CD14-positive monocyte (primary cell): ENCODE results near the gene TMEFF2. TPM values are rescaled to one million over a fixed set of nuclear protein-coding genes. Genes with fewer than 3 reads are reported as not detected.

Experiments used
- DNase-seq, 3 donors: peaks; one replicate each; pipeline ENCODE4 v3.0.0-alpha.2; 2011 to 2022
- H2AFZ ChIP-seq: 2 replicates; pipeline ENCODE4 v1.6.0; 2012; ENCODE audit warnings: mild to moderate bottlenecking, low read depth, low read length, inconsistent platforms; ENCODE audit not compliant: insufficient read depth, poor library complexity, severe bottlenecking
- H3K27ac ChIP-seq, 2 donors: 1 replicate in 1 of 2; 2 replicates in 1 of 2; pipeline ENCODE4 v1.5.1; 2012 to 2013; ENCODE audit warnings: low read length in 2 of 2, control low read depth in 1 of 2, inconsistent platforms in 1 of 2, low read depth in 1 of 2, mild to moderate bottlenecking in 1 of 2
- H3K27me3 ChIP-seq, 2 donors: one replicate each; pipeline versions ENCODE4 v1.6.0 to v1.6.1; 2011 to 2013; ENCODE audit warnings: low read length in 2 of 2; ENCODE audit not compliant: control insufficient read depth in 2 of 2, insufficient read depth in 2 of 2
- H3K36me3 ChIP-seq, 2 donors: replicated peaks in 1 of 2; 1 replicate in 1 of 2; 2 replicates in 1 of 2; pipeline versions ENCODE4 v1.5.1 to v1.6.1; 2012 to 2013; ENCODE audit warnings: low read length in 2 of 2, control low read depth in 1 of 2, inconsistent platforms in 1 of 2, mild to moderate bottlenecking in 1 of 2; ENCODE audit not compliant: insufficient read depth in 2 of 2, control insufficient read depth in 1 of 2
- H3K4me1 ChIP-seq, 2 donors: 1 replicate in 1 of 2; 2 replicates in 1 of 2; pipeline versions ENCODE4 v1.5.1 to v1.6.1; 2012 to 2013; ENCODE audit warnings: low read length in 2 of 2, control low read depth in 1 of 2, inconsistent platforms in 1 of 2, mild to moderate bottlenecking in 1 of 2, moderate library complexity in 1 of 2; ENCODE audit not compliant: insufficient read depth in 2 of 2, control insufficient read depth in 1 of 2
- H3K4me2 ChIP-seq: replicated peaks from 2 replicates; pipeline ENCODE3; 2012; ENCODE audit warnings: low read length, moderate library complexity, mild to moderate bottlenecking; ENCODE audit not compliant: poor library complexity, severe bottlenecking; ENCODE audit errors: extremely low read depth
- H3K4me3 ChIP-seq, 3 experiments: fragments of 200-600 bp in 1 of 3; sonication (generic) in 1 of 3; replicated peaks in 1 of 3; 1 replicate in 2 of 3; 2 replicates in 1 of 3; pipeline ENCODE4 v1.5.1; 2011 to 2013; ENCODE audit warnings: low read length in 3 of 3, mild to moderate bottlenecking in 3 of 3, control low read depth in 2 of 3, low read depth in 2 of 3, inconsistent platforms in 1 of 3, moderate library complexity in 1 of 3
- H3K79me2 ChIP-seq: 2 replicates; pipeline ENCODE4 v1.6.0; 2012; ENCODE audit warnings: mild to moderate bottlenecking, control low read depth, inconsistent platforms, low read length, moderate library complexity; ENCODE audit not compliant: insufficient read depth
- H3K9ac ChIP-seq: 2 replicates; pipeline ENCODE4 v1.6.0; 2017; ENCODE audit warnings: low read length, mild to moderate bottlenecking; ENCODE audit not compliant: insufficient read depth, poor library complexity, severe bottlenecking
- H3K9me3 ChIP-seq, 2 donors: replicated peaks in 1 of 2; 1 replicate in 1 of 2; 2 replicates in 1 of 2; pipeline versions ENCODE4 v1.5.1 to v1.6.1; 2012 to 2013; ENCODE audit warnings: low read length in 2 of 2, control low read depth in 1 of 2; ENCODE audit not compliant: control insufficient read depth in 1 of 2, insufficient read depth in 1 of 2
- H4K20me1 ChIP-seq: 2 replicates; pipeline ENCODE4 v1.6.0; 2012; ENCODE audit warnings: mild to moderate bottlenecking, low read length, control low read depth, moderate library complexity; ENCODE audit not compliant: insufficient read depth
- H3K27ac Mint-ChIP-seq, 7 donors: one replicate each; pipeline ENCODE4 v1.8.0; 2020; ENCODE audit warnings: mild to moderate bottlenecking in 7 of 7, mixed read lengths in 7 of 7, moderate library complexity in 6 of 7, inconsistent platforms in 2 of 7
- H3K27me3 Mint-ChIP-seq, 3 donors: one replicate each; pipeline ENCODE4 v1.8.0; 2021 to 2022; ENCODE audit warnings: low read depth in 3 of 3, mild to moderate bottlenecking in 3 of 3, mixed read lengths in 3 of 3, moderate library complexity in 3 of 3, inconsistent platforms in 1 of 3
- H3K36me3 Mint-ChIP-seq, 2 donors: one replicate each; pipeline ENCODE4 v1.8.0; 2020; ENCODE audit warnings: mixed read lengths in 2 of 2, inconsistent platforms in 1 of 2, mild to moderate bottlenecking in 1 of 2
- H3K4me1 Mint-ChIP-seq: one replicate; pipeline ENCODE4 v1.8.0; 2020; ENCODE audit warnings: mild to moderate bottlenecking, mixed read lengths
- H3K4me3 Mint-ChIP-seq, 2 donors: one replicate each; pipeline ENCODE4 v1.8.0; 2020; ENCODE audit warnings: mild to moderate bottlenecking in 2 of 2, mixed read lengths in 2 of 2, moderate library complexity in 1 of 2
- H3K9me3 Mint-ChIP-seq, 7 donors: one replicate each; pipeline ENCODE4 v1.8.0; 2020 to 2022; ENCODE audit warnings: mixed read lengths in 7 of 7, mild to moderate bottlenecking in 6 of 7, moderate library complexity in 6 of 7, inconsistent platforms in 2 of 7
- WGBS: methylation state at CpG from one replicate; pipeline ENCODE4 v1.1.5; 2013; ENCODE audit warnings: missing lambda C conversion rate; ENCODE audit not compliant: insufficient coverage; 5-methylcytosine and 5-hydroxymethylcytosine counted together
- intact Hi-C, 2 donors: fragments of 100-400 bp; cut with micrococcal nuclease; formaldehyde crosslinking; loops; one replicate each; pipeline versions ENCODE4 v1.15.0 to v1.15.1; 2023
- polyA plus RNA-seq, 3 donors: library from polyadenylated mRNA; depleted of rRNA in 1 of 3; unstranded in 2 of 3; stranded (reverse) in 1 of 3; fragments of 300-500 nt in 2 of 3; fragments of >200 nt in 1 of 3; fragmentation: Illumina TruSeq in 2 of 3; gene quantifications; 1 replicate in 2 of 3; 2 replicates in 1 of 3; pipeline ENCODE4 v1.2.3, GENCODE V29; 2012 to 2021
- TF ChIP-seq, protein P1 (sequence below): fragments of 200-600 bp; IDR thresholded peaks from one replicate; pipeline ENCODE4 v1.8.0; 2022; ENCODE audit warnings: antibody characterized with exemption, mild to moderate bottlenecking

The TMEFF2 gene
- polyA plus RNA-seq, 3 donors = not detected

DNA sequence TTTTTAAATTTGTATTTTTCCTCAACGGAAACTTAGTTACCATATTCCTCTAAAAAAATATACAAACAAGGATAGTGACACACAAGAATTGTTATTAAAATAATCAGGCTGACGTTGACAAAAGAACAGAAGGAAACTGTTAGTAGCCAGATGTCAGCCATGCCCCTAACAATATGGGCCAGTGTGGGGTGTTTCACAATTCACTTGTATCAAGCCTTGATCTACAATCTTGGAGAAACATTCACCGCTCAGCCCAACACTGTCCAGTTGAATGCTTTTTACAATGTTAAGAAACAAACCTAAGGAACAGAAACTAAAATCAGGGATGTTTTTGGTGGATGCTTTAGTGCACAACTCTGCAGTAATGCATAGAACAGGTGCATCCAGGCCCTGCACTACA lies 44.6 kb downstream of the TMEFF2 start:
- TF ChIP-seq, protein P1, sequence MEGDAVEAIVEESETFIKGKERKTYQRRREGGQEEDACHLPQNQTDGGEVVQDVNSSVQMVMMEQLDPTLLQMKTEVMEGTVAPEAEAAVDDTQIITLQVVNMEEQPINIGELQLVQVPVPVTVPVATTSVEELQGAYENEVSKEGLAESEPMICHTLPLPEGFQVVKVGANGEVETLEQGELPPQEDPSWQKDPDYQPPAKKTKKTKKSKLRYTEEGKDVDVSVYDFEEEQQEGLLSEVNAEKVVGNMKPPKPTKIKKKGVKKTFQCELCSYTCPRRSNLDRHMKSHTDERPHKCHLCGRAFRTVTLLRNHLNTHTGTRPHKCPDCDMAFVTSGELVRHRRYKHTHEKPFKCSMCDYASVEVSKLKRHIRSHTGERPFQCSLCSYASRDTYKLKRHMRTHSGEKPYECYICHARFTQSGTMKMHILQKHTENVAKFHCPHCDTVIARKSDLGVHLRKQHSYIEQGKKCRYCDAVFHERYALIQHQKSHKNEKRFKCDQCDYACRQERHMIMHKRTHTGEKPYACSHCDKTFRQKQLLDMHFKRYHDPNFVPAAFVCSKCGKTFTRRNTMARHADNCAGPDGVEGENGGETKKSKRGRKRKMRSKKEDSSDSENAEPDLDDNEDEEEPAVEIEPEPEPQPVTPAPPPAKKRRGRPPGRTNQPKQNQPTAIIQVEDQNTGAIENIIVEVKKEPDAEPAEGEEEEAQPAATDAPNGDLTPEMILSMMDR = no peak
- H3K27me3 Mint-ChIP-seq = no peaks in the 10 kb centered on the region
- H3K4me1 ChIP-seq = no peaks in the 10 kb centered on the region
- no peaks in the 10 kb centered on the region for H3K36me3 ChIP-seq
- peaks cover 0 to 5% (median 2%) of the 10 kb centered on the region in 7 donors for H3K9me3 Mint-ChIP-seq
- no peak for DNase-seq
- H2AFZ ChIP-seq = no peak overlapping the region
- WGBS = no CpG with 5 or more reads among the region's 3 CpGs
- no peak overlapping the region for H3K4me2 ChIP-seq
- no peaks in the 10 kb centered on the region for H3K36me3 Mint-ChIP-seq
- no peaks in the 10 kb centered on the region for H3K27me3 ChIP-seq
- no peak overlapping the region for H3K27ac Mint-ChIP-seq
- no peak overlapping the region for H3K4me3 ChIP-seq
- H3K9me3 ChIP-seq = no peaks in the 10 kb centered on the region
- no peaks in the 10 kb centered on the region for H3K79me2 ChIP-seq
- H4K20me1 ChIP-seq = no peaks in the 10 kb centered on the region
- no peak overlapping the region for H3K27ac ChIP-seq
- intact Hi-C loops = no loop called here
- H3K9ac ChIP-seq = no peak overlapping the region
- peaks cover 4% of the 10 kb centered on the region for H3K4me1 Mint-ChIP-seq
- H3K4me3 Mint-ChIP-seq = no peak overlapping the region

DNA sequence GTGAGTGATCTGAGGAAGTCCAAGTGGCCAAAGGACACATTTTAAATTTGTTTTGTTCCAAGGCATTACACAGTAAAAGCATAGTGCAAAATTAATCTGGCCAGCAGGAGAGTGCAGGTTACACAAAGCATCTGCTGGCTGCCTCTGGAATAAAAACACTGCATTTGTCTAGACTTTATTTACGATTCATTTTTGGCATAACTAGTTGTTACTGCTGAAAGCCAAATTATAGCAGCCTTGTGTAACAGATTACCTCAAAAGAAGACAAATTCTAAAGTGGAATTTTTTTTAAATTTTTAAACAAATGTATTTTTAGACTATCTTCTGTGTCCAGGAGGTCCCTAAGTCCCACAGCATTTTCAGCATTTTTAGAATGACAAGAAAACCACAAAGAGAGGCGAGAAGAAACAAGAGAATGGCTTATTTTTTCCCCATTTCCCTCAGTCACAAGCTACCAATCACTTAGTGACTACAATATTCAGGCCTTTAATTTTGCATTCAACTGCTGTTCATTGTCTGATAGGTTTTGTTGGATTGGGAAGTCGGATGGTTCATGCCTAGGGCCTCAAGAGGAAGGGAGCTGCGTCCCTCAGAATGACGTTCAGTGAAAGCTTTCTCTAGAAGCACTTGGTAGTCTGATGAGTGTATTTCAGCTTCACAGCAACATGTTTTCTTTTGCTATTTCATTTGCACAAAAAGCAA lies 46.0 kb downstream of the TMEFF2 start:
- H3K36me3 ChIP-seq = no peaks in the 10 kb centered on the region
- Mint-ChIP-seq H3K36me3 (no peaks in the 10 kb centered on the region), H3K27ac (no peak overlapping the region), H3K27me3 (no peaks in the 10 kb centered on the region), H3K9me3 (peaks cover 0 to 5% (median 2%) of the 10 kb centered on the region in 7 donors), H3K4me3 (no peak overlapping the region), H3K4me1 (peaks cover 3% of the 10 kb centered on the region)
- intact Hi-C loops = no loop called here
- no peak overlapping the region for H3K9ac ChIP-seq
- no peak overlapping the region for H3K27ac ChIP-seq
- H3K27me3 ChIP-seq = no peaks in the 10 kb centered on the region
- no peak overlapping the region for H3K4me3 ChIP-seq
- no peaks in the 10 kb centered on the region for H3K4me1 ChIP-seq
- no peaks in the 10 kb centered on the region for H4K20me1 ChIP-seq
- H3K9me3 ChIP-seq = no peaks in the 10 kb centered on the region
- WGBS = no CpG with 5 or more reads among the region's 5 CpGs
- H3K4me2 ChIP-seq = no peak overlapping the region
- no peak for DNase-seq
- H2AFZ ChIP-seq = no peak overlapping the region
- TF ChIP-seq, protein P1 = no peak
- no peaks in the 10 kb centered on the region for H3K79me2 ChIP-seq
